Liver (tissue), 9 donors: ENCODE data around the gene UGT1A10. TPM values are rescaled to one million over a fixed set of nuclear protein-coding genes. Genes with fewer than 3 reads are reported as not detected.

Source experiments
- DNase-seq: peaks from one replicate; pipeline ENCODE4 v3.0.0-alpha.2; 2017; ENCODE audit warnings: low spot score
- H3K27ac ChIP-seq, 2 donors: one replicate each; pipeline ENCODE4 v1.7.0; 2013; ENCODE audit warnings: inconsistent platforms in 2 of 2, low read length in 2 of 2, control low read depth in 1 of 2, low read depth in 1 of 2, mild to moderate bottlenecking in 1 of 2
- H3K27me3 ChIP-seq, 4 donors: one replicate each; pipeline versions ENCODE4 v1.6.1 to v1.7.0; 2013; ENCODE audit warnings: low read length in 3 of 4, inconsistent platforms in 1 of 4, mild to moderate bottlenecking in 1 of 4, moderate library complexity in 1 of 4; ENCODE audit not compliant: control insufficient read depth in 4 of 4, insufficient read depth in 4 of 4
- H3K36me3 ChIP-seq, 4 donors: one replicate each; pipeline versions ENCODE4 v1.6.1 to v1.7.0; 2013; ENCODE audit warnings: low read length in 3 of 4, mild to moderate bottlenecking in 3 of 4, low read depth in 1 of 4, moderate library complexity in 1 of 4; ENCODE audit not compliant: control insufficient read depth in 4 of 4, insufficient read depth in 3 of 4
- H3K4me1 ChIP-seq, 4 donors: one replicate each; pipeline versions ENCODE4 v1.6.1 to v1.7.0; 2013; ENCODE audit warnings: low read length in 3 of 4, mild to moderate bottlenecking in 3 of 4, moderate library complexity in 1 of 4; ENCODE audit not compliant: control insufficient read depth in 4 of 4, insufficient read depth in 4 of 4
- H3K4me3 ChIP-seq, 3 donors: one replicate each; pipeline versions ENCODE4 v1.6.1 to v1.7.0; 2013; ENCODE audit warnings: low read length in 3 of 3, control low read depth in 1 of 3, low read depth in 1 of 3, mild to moderate bottlenecking in 1 of 3
- H3K9ac ChIP-seq, 2 donors: one replicate each; pipeline ENCODE4 v1.7.0; 2013; ENCODE audit warnings: low read length in 2 of 2, mild to moderate bottlenecking in 2 of 2, moderate library complexity in 2 of 2, control low read depth in 1 of 2, low read depth in 1 of 2
- H3K9me3 ChIP-seq, 4 donors: one replicate each; pipeline versions ENCODE4 v1.6.1 to v1.7.0; 2013; ENCODE audit warnings: low read length in 3 of 4; ENCODE audit not compliant: control insufficient read depth in 4 of 4
- ATF3 ChIP-seq: IDR thresholded peaks from 2 replicates; pipeline ENCODE4 v1.6.1; 2016; ENCODE audit warnings: antibody characterized with exemption
- CTCF ChIP-seq: fragments of 150-350 bp; IDR thresholded peaks from 2 replicates; pipeline ENCODE4 v1.5.1; 2017; ENCODE audit warnings: improper control_type of control experiment, low read depth, low read length; ENCODE audit not compliant: missing input control
- EGR1 ChIP-seq, 2 donors: IDR thresholded peaks; 2 replicates each; pipeline ENCODE4 v1.6.1; 2016 to 2018; ENCODE audit warnings: antibody characterized with exemption in 2 of 2, low read depth in 2 of 2
- FOXA1 ChIP-seq: IDR thresholded peaks from 2 replicates; pipeline ENCODE4 v1.6.1; 2016; ENCODE audit warnings: antibody characterized with exemption
- FOXA2 ChIP-seq: IDR thresholded peaks from 2 replicates; pipeline ENCODE4 v1.6.1; 2016; ENCODE audit warnings: antibody characterized with exemption
- GABPA ChIP-seq, 2 donors: IDR thresholded peaks in 1 of 2; conservative IDR thresholded peaks in 1 of 2; 2 replicates each; pipeline ENCODE4 v1.6.1; 2016; ENCODE audit warnings: antibody characterized with exemption in 2 of 2, mild to moderate bottlenecking in 1 of 2, moderate library complexity in 1 of 2
- HNF4A ChIP-seq, 2 donors: conservative IDR thresholded peaks; 2 replicates each; pipeline ENCODE4 v1.6.1; 2016; ENCODE audit warnings: antibody characterized with exemption in 2 of 2, mild to moderate bottlenecking in 2 of 2
- HNF4G ChIP-seq: IDR thresholded peaks from 2 replicates; pipeline ENCODE4 v1.6.1; 2016; ENCODE audit warnings: antibody characterized with exemption
- JUND ChIP-seq, 2 donors: IDR thresholded peaks; 2 replicates each; pipeline ENCODE4 v1.6.1; 2016; ENCODE audit warnings: antibody characterized with exemption in 2 of 2
- MAX ChIP-seq: IDR thresholded peaks from 2 replicates; pipeline ENCODE4 v1.6.1; 2016; ENCODE audit warnings: antibody characterized with exemption
- NR2F2 ChIP-seq: IDR thresholded peaks from 2 replicates; pipeline ENCODE4 v1.6.1; 2016; ENCODE audit warnings: antibody characterized with exemption
- RAD21 ChIP-seq, 2 donors: IDR thresholded peaks; 2 replicates each; pipeline ENCODE4 v1.6.1; 2016; ENCODE audit warnings: antibody characterized with exemption in 2 of 2, mild to moderate bottlenecking in 2 of 2
- RXRA ChIP-seq, 2 donors: IDR thresholded peaks; 2 replicates each; pipeline ENCODE4 v1.6.1; 2017 to 2018; ENCODE audit warnings: antibody characterized with exemption in 2 of 2, mild to moderate bottlenecking in 1 of 2
- SP1 ChIP-seq: IDR thresholded peaks from 2 replicates; pipeline ENCODE4 v1.6.1; 2018; ENCODE audit warnings: antibody characterized with exemption, mild to moderate bottlenecking
- TAF1 ChIP-seq: conservative IDR thresholded peaks from 2 replicates; pipeline ENCODE4 v1.6.1; 2016; ENCODE audit warnings: antibody characterized with exemption, mild to moderate bottlenecking
- YY1 ChIP-seq: IDR thresholded peaks from 2 replicates; pipeline ENCODE4 v1.6.1; 2016; ENCODE audit warnings: antibody characterized with exemption, mild to moderate bottlenecking
- WGBS: extraction: QIAGEN DNeasy Blood & Tissue Kit; methylation state at CpG from one replicate; pipeline ENCODE4 v1.1.7; 2013; 5-methylcytosine and 5-hydroxymethylcytosine counted together
- polyA plus RNA-seq, 2 donors: library from polyadenylated mRNA; stranded (reverse) in 1 of 2; unstranded in 1 of 2; fragments of 200-250 nt in 1 of 2; fragments of >200 nt in 1 of 2; fragmentation: Nextera tagmentation in 1 of 2; extraction: Ambion mirVana in 1 of 2; gene quantifications; one replicate each; pipeline versions ENCODE4 v1.2.1 to v1.2.3, GENCODE V29; 2013 to 2015
- total RNA-seq, 2 donors: library from RNA; depleted of rRNA; stranded (reverse); fragments of >200 nt; gene quantifications; one replicate each; pipeline ENCODE4 v1.2.3, GENCODE V29; 2014
- TF ChIP-seq, protein P1 (sequence below): IDR thresholded peaks from 2 replicates; pipeline ENCODE4 v1.6.1; 2016; ENCODE audit warnings: antibody characterized with exemption, mild to moderate bottlenecking
- TF ChIP-seq, protein P2 (sequence below): IDR thresholded peaks from 2 replicates; pipeline ENCODE4 v1.6.1; 2016; ENCODE audit warnings: antibody characterized with exemption
- donor health status: healthy.
- donor health status: healthy.
- donor health status: healthy.
- donor health status: healthy.
- donor health status: healthy.

The UGT1A10 gene
- total and polyA plus RNA-seq, 4 donors: 0.08 TPM; not detected in 2

GRCh38 chr2:233718552-233718951, 82.3 kb downstream of the UGT1A10 start, which contains the start of gene UGT1A4 (continued):
- TF ChIP-seq TAF1: peak; percentile 96
- TF ChIP-seq EGR1 (IDR thresholded peaks at IDR 0.05; ENCODE audit: low read depth in 2 of 2): peak in 1 of 2 donors; percentile 50

- peak; percentile 76 for TF ChIP-seq ATF3
- TF ChIP-seq YY1: peak; percentile 18
- peak; percentile 69 for TF ChIP-seq SP1
- peak in 1 of 2 donors; percentile 70 for TF ChIP-seq EGR1 (IDR thresholded peaks at IDR 0.05; ENCODE audit: low read depth in 2 of 2)
- peak; percentile 12 for TF ChIP-seq HNF4G
- no peak for TF ChIP-seq FOXA2
- no peak for TF ChIP-seq MAX
- peak in 1 of 2 donors; percentile 30 for TF ChIP-seq RAD21 (IDR thresholded peaks at IDR 0.05)
- TF ChIP-seq RXRA (IDR thresholded peaks at IDR 0.05): peak; percentile 91
- TF ChIP-seq TAF1: no peak
- TF ChIP-seq, protein P1, sequence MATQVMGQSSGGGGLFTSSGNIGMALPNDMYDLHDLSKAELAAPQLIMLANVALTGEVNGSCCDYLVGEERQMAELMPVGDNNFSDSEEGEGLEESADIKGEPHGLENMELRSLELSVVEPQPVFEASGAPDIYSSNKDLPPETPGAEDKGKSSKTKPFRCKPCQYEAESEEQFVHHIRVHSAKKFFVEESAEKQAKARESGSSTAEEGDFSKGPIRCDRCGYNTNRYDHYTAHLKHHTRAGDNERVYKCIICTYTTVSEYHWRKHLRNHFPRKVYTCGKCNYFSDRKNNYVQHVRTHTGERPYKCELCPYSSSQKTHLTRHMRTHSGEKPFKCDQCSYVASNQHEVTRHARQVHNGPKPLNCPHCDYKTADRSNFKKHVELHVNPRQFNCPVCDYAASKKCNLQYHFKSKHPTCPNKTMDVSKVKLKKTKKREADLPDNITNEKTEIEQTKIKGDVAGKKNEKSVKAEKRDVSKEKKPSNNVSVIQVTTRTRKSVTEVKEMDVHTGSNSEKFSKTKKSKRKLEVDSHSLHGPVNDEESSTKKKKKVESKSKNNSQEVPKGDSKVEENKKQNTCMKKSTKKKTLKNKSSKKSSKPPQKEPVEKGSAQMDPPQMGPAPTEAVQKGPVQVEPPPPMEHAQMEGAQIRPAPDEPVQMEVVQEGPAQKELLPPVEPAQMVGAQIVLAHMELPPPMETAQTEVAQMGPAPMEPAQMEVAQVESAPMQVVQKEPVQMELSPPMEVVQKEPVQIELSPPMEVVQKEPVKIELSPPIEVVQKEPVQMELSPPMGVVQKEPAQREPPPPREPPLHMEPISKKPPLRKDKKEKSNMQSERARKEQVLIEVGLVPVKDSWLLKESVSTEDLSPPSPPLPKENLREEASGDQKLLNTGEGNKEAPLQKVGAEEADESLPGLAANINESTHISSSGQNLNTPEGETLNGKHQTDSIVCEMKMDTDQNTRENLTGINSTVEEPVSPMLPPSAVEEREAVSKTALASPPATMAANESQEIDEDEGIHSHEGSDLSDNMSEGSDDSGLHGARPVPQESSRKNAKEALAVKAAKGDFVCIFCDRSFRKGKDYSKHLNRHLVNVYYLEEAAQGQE: no peak
- TF ChIP-seq NR2F2: no peak
- no peak for TF ChIP-seq GABPA (IDR thresholded peaks at IDR 0.05 in 1 of 2, conservative IDR thresholded peaks at IDR 0.05 in 1 of 2)
- TF ChIP-seq, protein P2, sequence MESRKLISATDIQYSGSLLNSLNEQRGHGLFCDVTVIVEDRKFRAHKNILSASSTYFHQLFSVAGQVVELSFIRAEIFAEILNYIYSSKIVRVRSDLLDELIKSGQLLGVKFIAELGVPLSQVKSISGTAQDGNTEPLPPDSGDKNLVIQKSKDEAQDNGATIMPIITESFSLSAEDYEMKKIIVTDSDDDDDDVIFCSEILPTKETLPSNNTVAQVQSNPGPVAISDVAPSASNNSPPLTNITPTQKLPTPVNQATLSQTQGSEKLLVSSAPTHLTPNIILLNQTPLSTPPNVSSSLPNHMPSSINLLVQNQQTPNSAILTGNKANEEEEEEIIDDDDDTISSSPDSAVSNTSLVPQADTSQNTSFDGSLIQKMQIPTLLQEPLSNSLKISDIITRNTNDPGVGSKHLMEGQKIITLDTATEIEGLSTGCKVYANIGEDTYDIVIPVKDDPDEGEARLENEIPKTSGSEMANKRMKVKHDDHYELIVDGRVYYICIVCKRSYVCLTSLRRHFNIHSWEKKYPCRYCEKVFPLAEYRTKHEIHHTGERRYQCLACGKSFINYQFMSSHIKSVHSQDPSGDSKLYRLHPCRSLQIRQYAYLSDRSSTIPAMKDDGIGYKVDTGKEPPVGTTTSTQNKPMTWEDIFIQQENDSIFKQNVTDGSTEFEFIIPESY: peak; percentile 24
- TF ChIP-seq FOXA1: no peak
- peak; percentile 43 to 68 for TF ChIP-seq HNF4A (conservative IDR thresholded peaks at IDR 0.05)
- no peak for TF ChIP-seq CTCF
- peak; percentile 95 to 96 for TF ChIP-seq JUND (IDR thresholded peaks at IDR 0.05)
- DNase-seq: no peak
- Histone ChIP-seq H3K27me3 (no peaks in the 10 kb centered on the region), H3K4me3 (peak within 1 kb of the TSS in 2 of 3 donors; percentile 24 to 32), H3K9me3 (no peaks in the 10 kb centered on the region), H3K27ac (peak within 1 kb of the TSS; percentile 62 to 66), H3K4me1 (peaks cover 4 to 32% (median 8%) of the 10 kb centered on the region in 4 donors), H3K36me3 (peaks cover 0 to 3% (median 0%) of the 10 kb centered on the region in 4 donors), H3K9ac (peak within 1 kb of the TSS in 1 of 2 donors; percentile 47)
- 33% methylated on average over 8 of the region's 8 CpGs for WGBS
Observed at GRCh38 chr2:233728723-233729301, 92.6 kb downstream of the UGT1A10 start, which contains the start of gene UGT1A3. TSS of gene UGT1A3 (plus strand) at chr2:233729042. CDS start at chr2:233729127, 85 bp downstream.
